Superior temporal gyrus (tissue), 1 donor: Measurements from ENCODE around the gene MSL2.
"Not testable (repeated sequence)": the region's sequence is repeated elsewhere in the genome, so short reads cannot be mapped to it uniquely, and the experiment has no call there.

ENCODE experiments used
- DNase-seq: peaks from one replicate; pipeline ENCODE4 v3.0.0-alpha.2; 2016; ENCODE audit errors: extremely low spot score

The MSL2 gene

GRCh38 chr3:136193278-136194054 lies 2.7 kb downstream of the MSL2 start:
- peak; percentile 26 for DNase-seq

GRCh38 chr3:136192831-136193230 lies 3.3 kb downstream of the MSL2 start:
- DNase-seq: no peak

- DNase-seq: not testable (repeated sequence)
Observed at GRCh38 chr3:136192195-136192594, 3.9 kb downstream of the MSL2 start.

- no peak for DNase-seq
Observed at GRCh38 chr3:136189859-136190617, 6.1 kb downstream of the MSL2 start.

GRCh38 chr3:136189043-136189442 lies 7.1 kb downstream of the MSL2 start:
- DNase-seq: no peak

- no peak for DNase-seq
Observed at GRCh38 chr3:136187868-136188267, 8.3 kb downstream of the MSL2 start.

GRCh38 chr3:136186846-136187245 lies 9.3 kb downstream of the MSL2 start:
- DNase-seq: no peak

GRCh38 chr3:136186344-136186743 lies 9.8 kb downstream of the MSL2 start:
- DNase-seq: no peak

GRCh38 chr3:136184703-136185102 lies 11.4 kb downstream of the MSL2 start:
- DNase-seq: no peak

- DNase-seq: no peak
Observed at GRCh38 chr3:136181741-136182140, 14.4 kb downstream of the MSL2 start.

- DNase-seq: no peak
Observed at GRCh38 chr3:136177876-136178275, 18.3 kb downstream of the MSL2 start.

- DNase-seq: no peak
Observed at GRCh38 chr3:136173939-136174490, 22.1 kb downstream of the MSL2 start.

GRCh38 chr3:136171097-136171542 lies 25.0 kb downstream of the MSL2 start:
- DNase-seq: peak; percentile 5

- not testable (repeated sequence) for DNase-seq
Observed at GRCh38 chr3:136168236-136168635, 27.9 kb downstream of the MSL2 start.

GRCh38 chr3:136166507-136166906 lies 29.6 kb downstream of the MSL2 start:
- DNase-seq: peak; percentile 7

- DNase-seq: peak; percentile 7
Observed at GRCh38 chr3:136163607-136164006, 32.5 kb downstream of the MSL2 start.

- peak; percentile 2 for DNase-seq
Observed at GRCh38 chr3:136162322-136162721, 33.8 kb downstream of the MSL2 start.

GRCh38 chr3:136161516-136161915 lies 34.6 kb downstream of the MSL2 start:
- DNase-seq: peak; percentile 4

- DNase-seq: no peak
Observed at GRCh38 chr3:136152963-136153362, 43.2 kb downstream of the MSL2 start.

GRCh38 chr3:136152176-136152843 lies 43.8 kb downstream of the MSL2 start:
- peak; percentile 10 for DNase-seq

GRCh38 chr3:136151219-136151618 lies 44.9 kb downstream of the MSL2 start:
- peak; percentile 6 for DNase-seq

GRCh38 chr3:136149667-136150066 lies 46.5 kb downstream of the MSL2 start:
- peak; percentile 22 for DNase-seq
